ENCODE results near the gene HEXA. TPM values are rescaled to one million over a fixed set of nuclear protein-coding genes. Genes with fewer than 3 reads are reported as not detected.

Gene HEXA
- total RNA-seq, 4 donors from 2014 or later = 29.4 to 51.5 (median 40.0) TPM

- TF ChIP-seq POLR2A (IDR thresholded peaks at IDR 0.05) (no peak), CTCF (IDR thresholded peaks at IDR 0.05 in 4 of 5, conservative IDR thresholded peaks at IDR 0.05 in 1 of 5) (no peak)
- no peaks in the 10 kb centered on the region for H3K4me1 ChIP-seq
- no peaks in the 10 kb centered on the region for H3K9me3 ChIP-seq
- ATAC-seq = no peak
- in situ Hi-C loops (cut with MboI; ENCODE audit: low sequenced_read_pairs in 4 of 4) (no loop called here), intact Hi-C loops (cut with DNase I; ENCODE audit: low total_unique reads) (no loop called here)
- no peak overlapping the region for H3K4me3 ChIP-seq
- DNase-seq = no peak
- H3K36me3 ChIP-seq = no peaks in the 10 kb centered on the region
- peaks cover 0 to 6% (median 0%) of the 10 kb centered on the region in 3 donors for H3K27me3 ChIP-seq
- H3K27ac ChIP-seq = no peak overlapping the region
Observed at GRCh38 chr15:72404841-72405240, 29.0 kb upstream of the HEXA start.

- H3K4me3 ChIP-seq = no peak overlapping the region
- H3K27me3 ChIP-seq = peaks cover 0 to 3% (median 0%) of the 10 kb centered on the region in 3 donors
- ATAC-seq = no peak
- no peaks in the 10 kb centered on the region for H3K4me1 ChIP-seq
- in situ Hi-C loops (cut with MboI; ENCODE audit: low sequenced_read_pairs in 4 of 4) = no loop called here
- no peaks in the 10 kb centered on the region for H3K9me3 ChIP-seq
- DNase-seq = no peak
- intact Hi-C loops (cut with DNase I; ENCODE audit: low total_unique reads) = no loop called here
- TF ChIP-seq POLR2A (IDR thresholded peaks at IDR 0.05) (no peak), CTCF (IDR thresholded peaks at IDR 0.05 in 4 of 5, conservative IDR thresholded peaks at IDR 0.05 in 1 of 5) (no peak)
- H3K36me3 ChIP-seq = no peaks in the 10 kb centered on the region
- H3K27ac ChIP-seq = no peak overlapping the region
Observed at GRCh38 chr15:72404356-72404755, 28.5 kb upstream of the HEXA start.

GRCh38 chr15:72402726-72403125, 26.9 kb upstream of the HEXA start:
- H3K27me3 ChIP-seq = peaks cover 0 to 2% (median 0%) of the 10 kb centered on the region in 3 donors
- ATAC-seq = no peak
- in situ Hi-C loops (cut with MboI; ENCODE audit: low sequenced_read_pairs in 4 of 4) = no loop called here

GRCh38 chr15:72398648-72399047, 22.8 kb upstream of the HEXA start:
- no peak overlapping the region for H3K27ac ChIP-seq
- no peaks in the 10 kb centered on the region for H3K36me3 ChIP-seq
- no peak overlapping the region for H3K4me3 ChIP-seq
- no peaks in the 10 kb centered on the region for H3K9me3 ChIP-seq
- H3K4me1 ChIP-seq = no peaks in the 10 kb centered on the region
- intact Hi-C loops (cut with DNase I; ENCODE audit: low total_unique reads) (no loop called here), in situ Hi-C loops (cut with MboI; ENCODE audit: low sequenced_read_pairs in 4 of 4) (no loop called here)
- DNase-seq (no peak), ATAC-seq (no peak)
- no peak for TF ChIP-seq POLR2A (IDR thresholded peaks at IDR 0.05)
- TF ChIP-seq CTCF (IDR thresholded peaks at IDR 0.05 in 4 of 5, conservative IDR thresholded peaks at IDR 0.05 in 1 of 5) = no peak
- no peaks in the 10 kb centered on the region for H3K27me3 ChIP-seq

More at GRCh38 chr15:72402726-72403125, 26.9 kb upstream of the HEXA start:
- no peaks in the 10 kb centered on the region for H3K36me3 ChIP-seq
- TF ChIP-seq CTCF (IDR thresholded peaks at IDR 0.05 in 4 of 5, conservative IDR thresholded peaks at IDR 0.05 in 1 of 5) (no peak), POLR2A (IDR thresholded peaks at IDR 0.05) (no peak)
- H3K27ac ChIP-seq = no peak overlapping the region
- no peaks in the 10 kb centered on the region for H3K9me3 ChIP-seq
- no peak for DNase-seq
- no peak overlapping the region for H3K4me3 ChIP-seq
- no peaks in the 10 kb centered on the region for H3K4me1 ChIP-seq
- intact Hi-C loops (cut with DNase I; ENCODE audit: low total_unique reads) = no loop called here
